Measurements from ENCODE around the gene CAVIN3. TPM values are rescaled to one million over a fixed set of nuclear protein-coding genes. Genes with fewer than 3 reads are reported as not detected.

Gene CAVIN3
- total and polyA plus RNA-seq, 9 of the 15 experiments (the other 6 are each of a cell fraction or from before 2014, with no cell fraction given), result 0.13 TPM; not detected in 8

- CTCF ChIA-PET (ENCODE audit: low intra/inter-chr PET ratio), result no interaction called here
- Histone ChIP-seq H3K9ac (ENCODE audit: insufficient read depth in 1 of 2, low read depth in 2 of 2, low read length in 2 of 2) (no peak overlapping the region), H3K36me3 (ENCODE audit: control insufficient read depth, insufficient read depth, low read length) (no peaks in the 10 kb centered on the region), H3K79me2 (ENCODE audit: control insufficient read depth, insufficient read depth, low read length) (no peaks in the 10 kb centered on the region), H3K27ac (ENCODE audit: extremely low read depth, low read depth, low read length) (no peak overlapping the region), H3K4me1 (replicated peaks in 1 of 2; ENCODE audit: control insufficient read depth in 2 of 2, insufficient read depth in 2 of 2, low read length in 2 of 2) (no peaks in the 10 kb centered on the region), H2AFZ (ENCODE audit: low read depth, low read length) (no peak overlapping the region), H3K27me3 (ENCODE audit: control insufficient read depth in 2 of 2, insufficient read depth in 2 of 2, low read length in 2 of 2) (peaks cover 4 to 13% of the 10 kb centered on the region in 2 experiments; a peak in 4 of 5 replicates), H3K4me2 (ENCODE audit: insufficient read depth, low read length) (no peak overlapping the region), H3K9me1 (ENCODE audit: control insufficient read depth, insufficient read depth, low read length) (no peaks in the 10 kb centered on the region), H3K9me3 (replicated peaks; ENCODE audit: control insufficient read depth, insufficient read depth, low read depth, low read length) (no peaks in the 10 kb centered on the region), H4K20me1 (replicated peaks; ENCODE audit: control insufficient read depth, insufficient read depth, low read length) (no peaks in the 10 kb centered on the region), H3K4me3 (no peak overlapping the region)
- intact Hi-C loops (cut with micrococcal nuclease), result no loop called here
- no TSS peak for BruUV-seq (replicated peaks)
- POLR2A ChIA-PET, result no interaction called here
- FAIRE-seq (no peak), ATAC-seq (no peak), DNase-seq (ENCODE audit: extremely low read depth in 1 of 4, low spot score in 3 of 4) (no peak)
- in situ Hi-C loops (cut with MboI), result loop anchor here (25.0 kb wide), 1 partner anchor 1691 kb away; the partner anchor contains the start of genes OR51D1 and OR51E1
- TF ChIP-seq, protein P1, sequence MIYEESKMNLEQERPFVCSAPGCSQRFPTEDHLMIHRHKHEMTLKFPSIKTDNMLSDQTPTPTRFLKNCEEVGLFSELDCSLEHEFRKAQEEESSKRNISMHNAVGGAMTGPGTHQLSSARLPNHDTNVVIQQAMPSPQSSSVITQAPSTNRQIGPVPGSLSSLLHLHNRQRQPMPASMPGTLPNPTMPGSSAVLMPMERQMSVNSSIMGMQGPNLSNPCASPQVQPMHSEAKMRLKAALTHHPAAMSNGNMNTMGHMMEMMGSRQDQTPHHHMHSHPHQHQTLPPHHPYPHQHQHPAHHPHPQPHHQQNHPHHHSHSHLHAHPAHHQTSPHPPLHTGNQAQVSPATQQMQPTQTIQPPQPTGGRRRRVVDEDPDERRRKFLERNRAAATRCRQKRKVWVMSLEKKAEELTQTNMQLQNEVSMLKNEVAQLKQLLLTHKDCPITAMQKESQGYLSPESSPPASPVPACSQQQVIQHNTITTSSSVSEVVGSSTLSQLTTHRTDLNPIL (CRISPR knock-in tag; IDR thresholded peaks at IDR 0.05), result no peak
- no peak for TF ChIP-seq U2AF1 (optimal IDR thresholded peaks at IDR 0.05; ENCODE audit: low read depth, low read length)
- TF ChIP-seq KLF10 (CRISPR knock-in tag; IDR thresholded peaks at IDR 0.05), result no peak
- no peak for TF ChIP-seq SAFB (IDR thresholded peaks at IDR 0.05; ENCODE audit: borderline replicate concordance, low read depth, low read length)
- TF ChIP-seq HDAC3 (IDR thresholded peaks at IDR 0.05; ENCODE audit: borderline replicate concordance, partially characterized antibody), result no peak
- TF ChIP-seq MXI1 (IDR thresholded peaks at IDR 0.05; ENCODE audit: low read depth, low read length), result no peak
- TF ChIP-seq NBN (IDR thresholded peaks at IDR 0.05; ENCODE audit: low read depth), result no peak
- no peak for TF ChIP-seq ZNF318 (IDR thresholded peaks at IDR 0.05; ENCODE audit: borderline replicate concordance in 1 of 2, low read depth in 1 of 2)
- no peak for TF ChIP-seq HDAC6 (IDR thresholded peaks at IDR 0.05; ENCODE audit: low read depth, low read length)
- no peak for TF ChIP-seq NFIC (IDR thresholded peaks at IDR 0.05)
- TF ChIP-seq WHSC1 (IDR thresholded peaks at IDR 0.05; ENCODE audit: low read length), result no peak
- TF ChIP-seq PHTF2 (CRISPR knock-in tag; IDR thresholded peaks at IDR 0.05), result no peak
These were observed 7.5 kb upstream of the CAVIN3 start for GRCh38 chr11:6327806-6328205.

Measured in K562 (cell line).